GM19240 (cell line): ENCODE measurements around the gene C1orf167.

ENCODE experiments used
- DNase-seq: peaks from one replicate; pipeline ENCODE4 v3.0.0; 2011; ENCODE audit warnings: low spot score; ENCODE audit not compliant: insufficient read length

The C1orf167 gene

DNA sequence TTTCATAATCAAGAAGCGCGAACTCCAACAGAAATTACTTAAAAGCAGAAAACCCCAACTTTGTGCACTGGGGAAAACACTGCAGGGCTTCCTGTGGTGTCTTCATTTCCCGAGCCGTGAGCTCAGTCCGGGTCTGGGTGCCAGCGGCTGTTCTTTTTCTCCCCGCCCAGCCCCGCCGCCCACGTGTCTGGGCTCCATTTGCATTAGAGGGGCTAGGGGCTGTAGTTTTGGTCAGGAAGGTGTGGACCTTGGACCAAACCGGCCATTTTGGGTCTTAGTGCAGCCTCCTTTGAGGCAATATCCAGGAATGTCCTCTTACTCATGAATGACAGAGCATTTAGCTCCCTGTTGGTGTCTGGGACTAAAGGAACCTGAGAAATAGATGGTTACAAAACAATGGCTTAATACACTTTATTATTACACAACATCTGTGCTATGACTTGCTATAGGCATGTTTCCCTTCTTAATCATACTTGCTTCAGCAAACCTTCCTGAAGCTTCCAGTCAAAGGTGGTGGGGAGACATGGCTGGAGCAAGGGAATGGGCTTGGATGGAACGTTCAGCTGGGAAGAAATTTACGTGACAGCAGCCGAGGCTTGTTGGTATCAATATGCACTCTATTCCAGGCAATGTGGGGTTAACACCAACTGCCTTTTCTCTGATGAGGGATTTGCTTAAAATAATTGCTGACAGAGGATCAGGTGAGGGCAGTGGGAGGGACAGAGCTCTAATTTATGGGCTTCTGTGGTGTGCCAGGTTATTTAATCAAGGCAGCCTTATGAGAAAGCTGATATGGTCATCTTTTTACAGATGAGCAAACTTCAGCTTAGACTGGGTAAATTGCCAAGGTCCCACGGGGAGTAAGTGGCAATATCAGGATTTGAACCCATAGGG lies 25.0 kb upstream of the C1orf167 start:
- no peak for DNase-seq

GRCh38 chr1:11738096-11738495 lies 23.9 kb upstream of the C1orf167 start:
- no peak for DNase-seq

DNA sequence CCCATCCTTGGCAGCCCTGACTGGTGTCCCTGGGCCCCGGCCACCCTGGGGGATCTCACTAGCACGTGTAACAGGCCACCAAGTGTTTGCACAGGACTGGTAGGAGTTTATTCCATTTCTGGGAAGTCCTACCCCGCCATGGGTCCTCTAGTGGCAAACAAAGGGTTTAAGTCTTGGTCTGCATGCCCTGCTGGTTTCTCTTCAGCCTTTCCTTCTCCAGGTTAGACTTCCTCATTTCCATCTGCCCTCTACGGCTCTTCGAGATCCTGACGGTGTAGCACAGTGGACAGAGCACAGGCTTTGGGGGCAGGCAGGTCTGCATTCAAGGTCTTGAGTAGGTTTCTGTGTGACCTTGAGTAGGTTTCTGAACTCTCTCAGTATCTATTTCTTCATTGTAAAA lies 23.2 kb upstream of the C1orf167 start:
- no peak for DNase-seq

DNA sequence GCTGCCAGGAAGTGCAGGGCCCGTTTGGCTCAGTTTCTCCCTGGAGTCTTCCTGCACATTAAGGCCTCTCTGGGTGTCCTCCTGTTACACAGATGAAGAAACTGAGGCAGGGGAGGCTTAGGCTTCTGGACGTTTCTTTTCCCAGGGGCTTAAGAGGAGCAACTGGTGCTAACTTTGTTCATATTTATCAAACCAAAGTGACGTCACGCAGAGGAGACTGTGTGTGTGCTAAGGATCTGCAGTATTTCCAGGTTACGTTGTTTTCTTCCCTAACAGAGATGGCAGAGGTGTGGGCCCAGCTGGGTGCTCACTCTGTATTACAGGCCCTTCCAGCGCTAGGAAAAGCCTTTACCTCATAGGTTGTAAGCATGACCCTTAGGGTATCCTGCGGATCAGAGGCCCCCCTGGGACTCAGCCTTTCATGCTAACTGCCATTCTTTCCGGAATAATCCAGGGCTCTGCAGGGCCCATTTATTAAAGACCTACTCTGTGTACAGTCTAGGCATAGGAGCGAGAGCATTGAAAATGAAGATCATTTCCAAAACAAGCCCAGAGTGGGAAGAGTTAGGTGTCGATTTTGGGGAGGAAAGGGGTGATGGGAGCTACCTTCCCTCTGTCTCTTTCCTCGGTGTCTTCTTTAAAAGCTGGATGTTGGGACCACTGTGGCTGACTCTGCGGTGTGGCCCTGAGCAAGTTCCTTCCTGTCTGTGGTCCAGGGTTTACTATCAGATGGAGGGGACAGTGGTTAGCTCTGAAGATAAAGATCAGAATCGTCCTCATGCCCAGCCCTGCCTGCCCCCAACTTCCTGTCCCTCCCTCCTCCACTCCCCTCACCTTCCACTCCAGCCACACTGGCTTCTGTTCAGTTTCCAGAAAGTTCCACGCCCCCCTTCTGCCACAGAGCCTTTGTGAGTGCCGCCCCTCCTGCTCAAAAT lies 21.5 kb upstream of the C1orf167 start:
- DNase-seq, result no peak

DNA sequence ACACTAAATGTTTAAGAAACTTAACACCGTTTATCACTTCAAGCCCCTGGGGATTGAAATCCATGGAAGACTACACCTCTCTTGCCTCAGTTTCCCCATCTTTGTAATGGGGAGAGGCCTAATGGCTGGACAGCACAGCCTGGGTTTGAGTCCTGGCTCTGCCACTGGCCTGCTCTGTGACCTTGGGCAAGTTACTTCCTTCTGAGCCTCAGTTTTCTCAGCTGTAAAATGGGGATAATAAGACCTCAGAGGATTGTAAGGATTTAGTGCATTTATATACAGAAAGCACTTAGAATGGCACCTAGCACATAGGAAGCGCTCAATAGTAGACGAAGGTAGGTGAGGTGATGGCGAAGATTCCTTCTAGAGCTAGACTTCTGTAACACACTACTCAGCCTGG lies 20.5 kb upstream of the C1orf167 start:
- DNase-seq, result no peak

DNA sequence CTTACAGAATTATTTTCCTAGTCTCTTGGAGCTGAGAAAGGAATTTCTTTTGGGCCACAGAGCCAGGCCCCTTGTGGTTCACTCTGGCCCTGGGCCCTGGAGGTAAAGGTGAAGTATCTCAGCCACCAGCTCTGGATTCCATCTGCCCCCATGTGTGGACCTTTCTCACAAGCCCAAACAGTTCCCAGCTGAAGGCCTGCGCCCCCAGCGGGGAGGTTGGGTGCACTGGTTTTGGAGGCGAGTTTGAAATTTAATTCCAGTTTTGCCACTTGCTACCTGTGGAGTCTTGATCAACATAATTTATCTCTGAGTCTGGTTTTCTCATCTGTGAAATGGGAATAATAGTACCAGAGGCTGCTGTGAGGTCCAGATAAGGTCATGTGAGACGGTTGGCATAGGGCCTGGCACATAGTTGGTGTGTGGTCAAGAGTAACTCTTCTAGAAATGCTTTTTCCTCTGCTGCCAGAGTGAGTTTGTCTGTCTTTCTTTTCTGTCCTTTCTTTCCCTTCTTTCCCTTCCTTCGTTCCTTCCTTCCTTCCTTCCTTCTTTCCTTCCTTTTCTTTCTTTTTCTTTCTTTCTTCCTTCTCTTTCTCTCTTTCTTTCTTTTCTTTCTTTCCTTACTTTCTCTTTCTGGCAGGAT lies 20.0 kb upstream of the C1orf167 start:
- no peak for DNase-seq

DNA sequence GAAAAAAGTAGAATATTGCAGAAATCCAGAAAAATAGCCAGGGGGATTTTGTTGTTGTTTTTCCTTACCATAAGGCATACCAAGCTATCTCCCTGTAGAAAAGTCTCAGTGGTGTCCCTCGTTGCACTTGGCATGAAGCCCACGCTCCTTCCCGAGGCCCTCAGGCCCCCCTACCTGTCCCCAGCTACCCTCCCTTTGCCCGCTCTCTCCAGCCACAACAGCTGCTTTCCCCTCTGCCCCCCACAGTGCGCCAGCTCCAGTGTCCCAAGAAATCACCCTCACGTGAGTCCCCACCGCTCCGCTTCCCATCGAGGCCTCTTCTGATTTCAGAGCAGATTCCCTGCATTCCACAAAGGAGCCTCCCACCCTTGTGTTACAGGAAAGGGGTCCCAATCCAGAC lies 17.7 kb upstream of the C1orf167 start:
- no peak for DNase-seq

- DNase-seq, result no peak
Measured at GRCh38 chr1:11746092-11746491, 15.9 kb upstream of the C1orf167 start.

GRCh38 chr1:11746795-11747487 lies 15.1 kb upstream of the C1orf167 start:
- no peak for DNase-seq

- no peak for DNase-seq
Measured at GRCh38 chr1:11748294-11749202, 13.4 kb upstream of the C1orf167 start.

DNA sequence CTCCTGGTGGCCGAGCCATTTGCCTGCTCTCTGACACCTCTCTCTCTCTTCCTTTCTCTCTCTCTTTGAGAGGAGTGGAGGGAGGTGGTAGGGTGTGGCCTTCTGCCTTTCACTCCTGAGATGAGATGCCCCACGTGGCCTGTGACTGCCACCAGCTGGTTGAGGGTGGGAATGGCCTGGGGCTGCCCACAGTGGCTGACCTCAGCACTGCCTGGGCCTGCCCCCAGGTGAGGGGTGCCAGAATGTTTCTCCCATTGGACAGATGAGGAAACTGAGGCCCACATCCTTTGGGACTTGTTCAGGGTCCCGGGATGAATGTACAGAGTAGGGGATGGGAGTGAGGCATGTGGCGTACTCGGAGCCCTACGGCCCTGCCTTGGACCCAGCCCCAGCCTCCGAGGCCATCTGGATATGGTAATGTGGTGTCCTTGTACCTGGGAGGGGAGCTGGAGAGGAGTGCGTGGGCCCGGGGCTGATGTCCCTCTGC lies 12.7 kb upstream of the C1orf167 start:
- DNase-seq, result no peak

- DNase-seq, result no peak
Measured at GRCh38 chr1:11749996-11750395, 12.0 kb upstream of the C1orf167 start.

DNA sequence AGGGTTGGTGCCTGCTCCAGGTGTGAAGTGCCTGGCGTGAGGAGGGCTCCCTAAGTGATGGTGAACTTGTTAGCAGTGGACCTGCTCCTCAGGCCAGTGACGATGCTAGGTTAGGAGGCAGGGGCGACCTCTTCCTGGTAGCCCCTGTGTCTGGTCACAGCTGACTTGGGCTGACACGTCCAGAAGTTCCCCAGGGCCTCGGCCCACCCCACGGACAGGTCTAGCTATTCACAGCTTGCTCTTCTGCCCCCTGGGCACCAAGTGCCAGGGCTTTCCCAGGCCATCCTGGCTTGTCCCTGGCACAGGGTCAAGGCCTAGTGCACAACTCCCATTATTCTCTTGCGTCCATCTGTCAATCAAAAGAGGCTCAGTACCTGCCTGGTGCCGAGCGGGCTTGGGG lies 10.9 kb upstream of the C1orf167 start:
- DNase-seq, result no peak

- no peak for DNase-seq
Measured at GRCh38 chr1:11752359-11753088, 9.5 kb upstream of the C1orf167 start.

GRCh38 chr1:11753555-11754208 lies 8.3 kb upstream of the C1orf167 start:
- DNase-seq, result no peak

DNA sequence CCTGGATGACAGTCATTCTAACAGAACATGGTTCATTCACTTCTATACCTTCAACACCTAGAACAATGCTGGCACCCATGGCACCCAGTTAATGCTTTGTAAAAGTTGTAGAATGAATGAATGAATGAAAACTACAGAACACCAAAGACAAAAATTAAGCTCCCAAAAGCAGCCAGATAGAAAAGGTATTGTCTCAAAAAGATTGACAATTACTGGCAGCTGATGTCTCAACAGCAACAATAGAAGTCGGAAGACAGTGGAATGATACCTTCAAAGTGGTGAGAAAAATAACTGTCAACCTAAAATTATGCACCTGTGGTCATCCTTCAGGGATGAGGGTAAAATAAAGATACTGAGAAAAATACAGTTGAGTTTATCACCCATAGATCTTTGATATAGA lies 4.9 kb upstream of the C1orf167 start:
- DNase-seq, result no peak

DNA sequence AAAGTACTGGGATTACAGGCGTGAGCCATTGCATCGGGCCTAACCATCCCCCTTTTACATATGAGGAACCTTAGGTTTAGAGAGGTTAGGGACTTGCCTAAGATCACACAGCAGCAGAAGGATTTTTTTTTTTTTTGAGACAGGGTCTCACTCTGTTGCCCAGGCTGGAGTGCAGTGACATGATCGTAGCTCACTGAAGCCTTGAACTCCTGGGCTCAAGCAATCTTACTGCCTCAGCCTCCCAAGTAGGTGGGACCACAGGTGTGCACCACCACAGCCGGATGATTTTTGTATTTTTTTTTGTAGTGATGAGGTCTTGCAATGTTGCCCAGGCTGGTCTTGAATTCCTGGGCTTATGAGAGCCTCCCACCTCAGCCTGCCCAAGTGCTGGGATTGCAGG lies 2.2 kb upstream of the C1orf167 start:
- no peak for DNase-seq

GRCh38 chr1:11761285-11761684 lies 708 bp upstream of the C1orf167 start:
- no peak for DNase-seq

- DNase-seq, result no peak
Measured at GRCh38 chr1:11764115-11764514, 2.1 kb downstream of the C1orf167 start.
